HepG2 (cell line): Measurements from ENCODE around the gene PMM2. TPM values are rescaled to one million over a fixed set of nuclear protein-coding genes. Genes with fewer than 3 reads are reported as not detected.

Experiments
- DMTF1 ChIP-seq: sonication (generic); formaldehyde crosslinking; IDR thresholded peaks from 2 replicates; pipeline ENCODE4 v1.4.0; 2020; ENCODE audit warnings: mild to moderate bottlenecking, missing genetic modification reagents
- FOXP4 ChIP-seq: sonication (generic); formaldehyde crosslinking; IDR thresholded peaks from 2 replicates; pipeline ENCODE4 v1.4.0; 2020; ENCODE audit warnings: missing genetic modification reagents
- JUNB ChIP-seq: sonication (generic); formaldehyde crosslinking; IDR thresholded peaks from 2 replicates; pipeline ENCODE4 v1.8.0; 2022; ENCODE audit warnings: missing genetic modification reagents, mild to moderate bottlenecking, borderline replicate concordance
- MAX ChIP-seq: IDR thresholded peaks from 2 replicates; pipeline ENCODE4 v1.6.1; 2012; ENCODE audit warnings: inconsistent platforms
- MTA1 ChIP-seq: sonication (generic); formaldehyde crosslinking; IDR thresholded peaks from 2 replicates; pipeline ENCODE4 v1.4.0; 2020; ENCODE audit warnings: missing genetic modification reagents, mild to moderate bottlenecking, borderline replicate concordance
- NFE2L1 ChIP-seq: sonication (generic); formaldehyde crosslinking; IDR thresholded peaks from 2 replicates; pipeline ENCODE4 v1.4.0; 2020; ENCODE audit warnings: missing genetic modification reagents, mild to moderate bottlenecking, borderline replicate concordance
- ONECUT2 ChIP-seq: sonication (generic); formaldehyde crosslinking; IDR thresholded peaks from 2 replicates; pipeline ENCODE4 v1.4.0; 2020; ENCODE audit warnings: missing genetic modification reagents
- RBAK ChIP-seq: sonication (generic); formaldehyde crosslinking; IDR thresholded peaks from 2 replicates; pipeline ENCODE4 v1.5.1; 2020; ENCODE audit warnings: mild to moderate bottlenecking, missing genetic modification reagents
- RBM39 ChIP-seq: fragments of 200-400 bp; formaldehyde crosslinking; IDR thresholded peaks from one replicate; pipeline ENCODE4 v1.6.1; 2018; ENCODE audit warnings: antibody characterized with exemption, mild to moderate bottlenecking, low read depth, low read length; ENCODE audit not compliant: poor library complexity, severe bottlenecking
- REL ChIP-seq: sonication (generic); formaldehyde crosslinking; conservative IDR thresholded peaks from 2 replicates; pipeline ENCODE4 v1.8.0; 2022; ENCODE audit warnings: mild to moderate bottlenecking, missing genetic modification reagents, moderate library complexity
- SETDB1 ChIP-seq: sonication (generic); formaldehyde crosslinking; IDR thresholded peaks from 2 replicates; pipeline ENCODE4 v1.5.1; 2020; ENCODE audit warnings: missing genetic modification reagents, mild to moderate bottlenecking, borderline replicate concordance
- XRCC5 ChIP-seq: fragments of 200-400 bp; formaldehyde crosslinking; optimal IDR thresholded peaks from 2 replicates; pipeline ENCODE3; 2017; ENCODE audit warnings: mild to moderate bottlenecking, low read length
- ZEB1 ChIP-seq: IDR thresholded peaks from 2 replicates; pipeline ENCODE4 v1.6.1; 2012; ENCODE audit warnings: mild to moderate bottlenecking, low read depth, inconsistent platforms; ENCODE audit not compliant: insufficient replicate concordance
- ZNF225 ChIP-seq: sonication (generic); formaldehyde crosslinking; IDR thresholded peaks from 2 replicates; pipeline ENCODE4 v1.4.0; 2020; ENCODE audit warnings: mild to moderate bottlenecking, missing genetic modification reagents
- ZNF232 ChIP-seq: sonication (generic); formaldehyde crosslinking; IDR thresholded peaks from 2 replicates; pipeline ENCODE4 v1.4.0; 2020; ENCODE audit warnings: missing genetic modification reagents, borderline replicate concordance
- ZNF354B ChIP-seq: sonication (generic); formaldehyde crosslinking; IDR thresholded peaks from 2 replicates; pipeline ENCODE4 v1.8.0; 2022; ENCODE audit warnings: mild to moderate bottlenecking, missing genetic modification reagents
- ZNF547 ChIP-seq: sonication (generic); formaldehyde crosslinking; IDR thresholded peaks from 2 replicates; pipeline ENCODE4 v1.5.1; 2020; ENCODE audit warnings: mild to moderate bottlenecking, missing genetic modification reagents
- ZNF556 ChIP-seq: sonication (generic); formaldehyde crosslinking; IDR thresholded peaks from 2 replicates; pipeline ENCODE4 v1.4.0; 2020; ENCODE audit warnings: mild to moderate bottlenecking, missing genetic modification reagents, borderline replicate concordance
- ZNF703 ChIP-seq: sonication (generic); formaldehyde crosslinking; IDR thresholded peaks from 2 replicates; pipeline ENCODE4 v1.5.1; 2020; ENCODE audit warnings: missing genetic modification reagents, mild to moderate bottlenecking, moderate library complexity, borderline replicate concordance
- polyA plus RNA-seq, 8 experiments: library from polyadenylated mRNA; depleted of rRNA in 3 of 8; stranded (reverse) in 7 of 8; unstranded in 1 of 8; fragments of >200 nt; fragmentation: Illumina TruSeq in 4 of 8; extraction: Trizol in 4 of 8; gene quantifications; 2 replicates each; pipeline versions ENCODE4 v1.2.1 to v1.2.3, GENCODE V29; 2011 to 2016; ENCODE audit warnings: low read depth in 4 of 8, missing spikeins in 1 of 8, mixed read lengths in 1 of 8; ENCODE audit not compliant: insufficient read depth in 1 of 8
- total RNA-seq, 5 experiments: library from RNA; depleted of rRNA; stranded (reverse); fragments of >200 nt; fragmentation: Illumina TruSeq; extraction: Trizol; gene quantifications; 2 replicates each; pipeline ENCODE4 v1.2.3, GENCODE V29; 2016; ENCODE audit warnings: low read depth in 1 of 5
- TF ChIP-seq, protein P1 (sequence below): sonication (generic); formaldehyde crosslinking; IDR thresholded peaks from 2 replicates; pipeline ENCODE4 v1.4.0; 2020; ENCODE audit warnings: missing genetic modification reagents
- TF ChIP-seq, protein P2 (sequence below): fragments of 450-650 bp; IDR thresholded peaks from 2 replicates; pipeline ENCODE4 v1.6.1; 2016

Gene PMM2
- total and polyA plus RNA-seq, 2 of the 13 experiments (the other 11 are each of a cell fraction or from before 2014, with no cell fraction given), result 52.2 to 93.7 TPM

- TF ChIP-seq ZNF232 (peak; percentile 90; the same call in 1 of the 2 replicates), FOXP4 (CRISPR knock-in tag) (no peak), RBM39 (no peak), ZNF556 (no peak; the same call in 1 of the 2 replicates), REL (no peak), DMTF1 (CRISPR knock-in tag) (no peak; the same call in 1 of the 2 replicates), XRCC5 (peak; percentile 73), ZNF354B (CRISPR knock-in tag) (no peak), JUNB (peak; percentile 83), ZEB1 (no peak), ZNF703 (CRISPR knock-in tag) (peak; percentile 85; the same call in 1 of the 2 replicates), SETDB1 (CRISPR knock-in tag) (no peak), ZNF547 (CRISPR knock-in tag) (peak; percentile 23; the same call in 1 of the 2 replicates), NFE2L1 (CRISPR knock-in tag) (0 out of 2 replicates have a peak, but pooled peaks have one; percentile 54), ONECUT2 (CRISPR knock-in tag) (no peak), MTA1 (CRISPR knock-in tag) (peak; percentile 80; the same call in 1 of the 2 replicates), MAX (no peak), RBAK (no peak), ZNF225 (CRISPR knock-in tag) (no peak)
- TF ChIP-seq, protein P1, sequence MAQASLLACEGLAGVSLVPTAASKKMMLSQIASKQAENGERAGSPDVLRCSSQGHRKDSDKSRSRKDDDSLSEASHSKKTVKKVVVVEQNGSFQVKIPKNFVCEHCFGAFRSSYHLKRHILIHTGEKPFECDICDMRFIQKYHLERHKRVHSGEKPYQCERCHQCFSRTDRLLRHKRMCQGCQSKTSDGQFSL (CRISPR knock-in tag), result 0 out of 2 replicates have a peak, but pooled peaks have one; percentile 68
- TF ChIP-seq, protein P2, sequence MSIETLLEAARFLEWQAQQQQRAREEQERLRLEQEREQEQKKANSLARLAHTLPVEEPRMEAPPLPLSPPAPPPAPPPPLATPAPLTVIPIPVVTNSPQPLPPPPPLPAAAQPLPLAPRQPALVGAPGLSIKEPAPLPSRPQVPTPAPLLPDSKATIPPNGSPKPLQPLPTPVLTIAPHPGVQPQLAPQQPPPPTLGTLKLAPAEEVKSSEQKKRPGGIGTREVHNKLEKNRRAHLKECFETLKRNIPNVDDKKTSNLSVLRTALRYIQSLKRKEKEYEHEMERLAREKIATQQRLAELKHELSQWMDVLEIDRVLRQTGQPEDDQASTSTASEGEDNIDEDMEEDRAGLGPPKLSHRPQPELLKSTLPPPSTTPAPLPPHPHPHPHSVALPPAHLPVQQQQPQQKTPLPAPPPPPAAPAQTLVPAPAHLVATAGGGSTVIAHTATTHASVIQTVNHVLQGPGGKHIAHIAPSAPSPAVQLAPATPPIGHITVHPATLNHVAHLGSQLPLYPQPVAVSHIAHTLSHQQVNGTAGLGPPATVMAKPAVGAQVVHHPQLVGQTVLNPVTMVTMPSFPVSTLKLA, result no peak
Observed at GRCh38 chr16:8869212-8869987, 71.8 kb downstream of the PMM2 start (continued).
